ENCODE results near the gene UAP1L1.

The UAP1L1 gene

GRCh38 chr9:137050570-137050969 is 26.7 kb upstream of the UAP1L1 start:
- no peak for TF ChIP-seq CTCF (IDR thresholded peaks at IDR 0.05; ENCODE audit: low read depth, low read length)
- no peak for DNase-seq (ENCODE audit: extremely low read depth, low read depth)

DNA sequence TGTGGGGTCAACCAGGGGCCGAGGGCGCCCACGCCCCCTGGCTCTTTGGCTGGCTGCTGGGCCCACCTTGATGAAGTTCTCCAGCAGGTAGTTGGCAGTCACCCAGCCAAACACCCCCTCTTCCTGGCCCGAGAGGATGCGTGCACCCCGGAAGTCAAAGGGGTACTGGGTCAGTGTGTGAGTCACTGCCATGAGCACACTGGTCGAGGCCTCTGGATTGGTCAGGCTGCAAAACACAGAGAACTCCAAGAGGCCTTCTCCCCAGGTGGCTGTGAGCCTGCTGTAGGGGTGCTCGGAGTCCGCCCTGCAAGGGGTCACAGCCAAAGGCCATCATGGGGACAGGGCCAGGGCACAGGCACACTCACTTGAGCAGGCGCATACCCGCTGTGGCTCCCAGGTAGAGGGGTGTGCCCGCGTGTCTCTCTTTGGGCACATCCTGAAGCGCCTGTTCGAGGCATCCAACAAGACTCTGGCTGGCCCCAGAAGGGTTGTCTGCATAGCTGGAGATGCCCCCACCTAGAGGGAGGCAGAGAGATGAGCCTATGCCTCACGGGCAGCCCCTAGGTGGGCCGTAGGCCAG is 26.1 kb upstream of the UAP1L1 start:
- DNase-seq (ENCODE audit: extremely low read depth, low read depth) = no peak
- TF ChIP-seq CTCF (IDR thresholded peaks at IDR 0.05; ENCODE audit: low read depth, low read length) = no peak

DNA sequence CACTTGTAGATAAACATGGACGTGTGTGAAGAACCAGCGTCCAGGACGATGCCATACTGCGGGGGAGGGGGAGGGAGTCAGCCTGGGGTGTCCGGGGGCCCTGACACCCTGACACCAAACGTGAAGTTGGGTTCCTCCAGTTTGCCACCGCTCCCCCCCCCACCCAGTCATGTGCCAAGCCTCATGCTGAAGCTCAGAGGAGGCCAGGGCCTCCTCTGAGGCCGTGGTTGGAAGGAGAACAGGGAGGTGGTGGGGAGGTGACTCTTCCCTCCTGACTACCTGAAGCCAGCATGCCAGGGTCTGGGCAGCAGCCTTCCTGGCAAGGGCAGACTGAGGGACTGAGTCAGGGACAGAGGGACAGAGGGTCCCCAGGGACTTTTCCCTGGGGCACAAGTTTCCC is 25.0 kb upstream of the UAP1L1 start:
- no peak for DNase-seq (ENCODE audit: extremely low read depth, low read depth)
- TF ChIP-seq CTCF (IDR thresholded peaks at IDR 0.05; ENCODE audit: low read depth, low read length) = no peak

- no peak for TF ChIP-seq CTCF (IDR thresholded peaks at IDR 0.05; ENCODE audit: low read depth, low read length)
- no peak for DNase-seq (ENCODE audit: extremely low read depth, low read depth)
Measured at GRCh38 chr9:137052998-137053943, 24.0 kb upstream of the UAP1L1 start.

GRCh38 chr9:137053944-137054931 is 23.1 kb upstream of the UAP1L1 start, which contains the start of gene ENTPD2:
Gene ENTPD2, minus strand, starts transcription at chr9:137054061. Its CDS starts 64 bp downstream, at chr9:137053997.
- DNase-seq (ENCODE audit: extremely low read depth, low read depth) = no peak

DNA sequence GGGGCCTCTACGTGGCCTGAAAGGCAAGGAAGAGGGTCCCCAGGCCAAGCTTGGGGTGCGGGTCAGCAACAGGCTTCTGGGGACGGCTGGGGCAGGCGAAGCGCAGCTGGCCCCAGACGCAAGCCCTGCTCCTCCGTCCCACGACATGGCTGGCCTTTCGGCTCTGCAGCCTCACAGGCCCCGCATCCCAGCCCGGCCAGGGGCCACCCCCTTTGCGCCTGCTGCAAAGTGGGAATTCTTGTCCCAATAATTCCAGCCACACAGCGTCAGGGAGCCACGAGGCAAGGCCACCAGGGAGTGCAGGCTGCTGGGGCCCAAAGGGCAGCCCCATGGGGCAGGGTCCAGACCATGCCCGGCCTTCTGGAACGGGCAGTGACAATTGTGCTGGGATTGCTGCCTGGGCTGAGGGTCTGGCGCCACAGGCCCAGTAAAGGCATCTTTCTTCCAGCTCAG is 22.4 kb upstream of the UAP1L1 start:
- no peak for TF ChIP-seq CTCF (IDR thresholded peaks at IDR 0.05; ENCODE audit: low read depth, low read length)
- no peak for DNase-seq (ENCODE audit: extremely low read depth, low read depth)

More at GRCh38 chr9:137053944-137054931, 23.1 kb upstream of the UAP1L1 start, which contains the start of gene ENTPD2:
- TF ChIP-seq CTCF (IDR thresholded peaks at IDR 0.05; ENCODE audit: low read depth, low read length) = no peak
